KMS-11 (cell line): Measurements from ENCODE around the gene IMMP2L.

Experiments
- H2AFZ ChIP-seq: fragments of 200-600 bp; sonication (generic); 2 replicates; pipeline ENCODE4 v1.6.1; 2016; ENCODE audit warnings: antibody characterized with exemption, mixed run types, low read depth
- H3K27ac ChIP-seq: fragments of 200-600 bp; sonication (generic); 2 replicates; pipeline ENCODE4 v1.6.1; 2016; ENCODE audit warnings: mild to moderate bottlenecking, mixed run types
- H3K27me3 ChIP-seq: fragments of 200-600 bp; sonication (generic); 2 replicates; pipeline ENCODE4 v1.6.1; 2017; ENCODE audit warnings: mild to moderate bottlenecking, low read depth, mixed run types, moderate library complexity; ENCODE audit not compliant: insufficient read depth
- H3K36me3 ChIP-seq: fragments of 200-600 bp; sonication (generic); 2 replicates; pipeline ENCODE4 v1.6.1; 2017; ENCODE audit warnings: mild to moderate bottlenecking, mixed run types; ENCODE audit not compliant: insufficient read depth
- H3K4me1 ChIP-seq: fragments of 200-600 bp; sonication (generic); 2 replicates; pipeline ENCODE4 v1.6.1; 2016; ENCODE audit warnings: mild to moderate bottlenecking, low read depth, mixed run types; ENCODE audit not compliant: poor library complexity, severe bottlenecking
- H3K4me2 ChIP-seq: fragments of 200-600 bp; sonication (generic); 2 replicates; pipeline ENCODE4 v1.7.0; 2016; ENCODE audit warnings: mild to moderate bottlenecking, mixed run types
- H3K4me3 ChIP-seq: fragments of 200-600 bp; sonication (generic); IDR thresholded peaks from 2 replicates; pipeline ENCODE4 v1.6.1; 2017; ENCODE audit warnings: low read depth, low read length, mixed read lengths; ENCODE audit not compliant: insufficient read depth
- H3K79me2 ChIP-seq: fragments of 200-600 bp; sonication (generic); 2 replicates; pipeline ENCODE4 v1.6.1; 2016; ENCODE audit warnings: low read depth, mixed run types; ENCODE audit not compliant: insufficient read depth
- H3K9ac ChIP-seq: fragments of 200-600 bp; sonication (generic); 2 replicates; pipeline ENCODE4 v1.6.1; 2016; ENCODE audit warnings: mild to moderate bottlenecking, mixed run types
- H4K20me1 ChIP-seq: fragments of 200-600 bp; sonication (generic); 2 replicates; pipeline ENCODE4 v1.6.1; 2016; ENCODE audit warnings: mild to moderate bottlenecking, mixed run types; ENCODE audit not compliant: insufficient read depth
- TF ChIP-seq, protein P1 (sequence below): fragments of 200-600 bp; sonication (generic); conservative IDR thresholded peaks from 2 replicates; pipeline ENCODE4 v1.6.1; 2017; ENCODE audit warnings: low read depth, mild to moderate bottlenecking, antibody characterized with exemption, low read length, moderate library complexity, mixed read lengths

The IMMP2L gene

DNA sequence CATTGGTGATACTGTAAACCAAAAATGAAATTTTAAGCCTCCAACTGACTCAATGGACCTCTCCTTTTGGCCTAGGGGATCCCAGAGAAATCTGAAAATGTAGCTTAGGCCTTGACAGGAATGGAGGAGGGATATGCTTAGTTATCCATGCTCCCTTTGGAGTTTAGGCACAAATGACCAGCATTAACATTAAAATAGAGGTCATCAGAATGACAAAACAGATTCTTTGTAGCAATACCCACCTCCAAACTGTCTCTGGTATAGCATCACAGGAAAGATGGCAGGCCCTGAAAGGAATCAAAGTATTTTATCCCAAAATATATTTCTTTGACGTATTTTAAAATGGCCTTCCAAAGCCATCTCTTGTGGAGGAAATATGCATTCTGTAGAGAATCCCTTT is 510.5 kb downstream of the IMMP2L start:
- peaks cover 10% of the 10 kb centered on the region for H3K4me1 ChIP-seq
- no peak overlapping the region for H3K4me2 ChIP-seq
- no peaks in the 10 kb centered on the region for H3K36me3 ChIP-seq
- no peak overlapping the region for H3K9ac ChIP-seq
- TF ChIP-seq, protein P1, sequence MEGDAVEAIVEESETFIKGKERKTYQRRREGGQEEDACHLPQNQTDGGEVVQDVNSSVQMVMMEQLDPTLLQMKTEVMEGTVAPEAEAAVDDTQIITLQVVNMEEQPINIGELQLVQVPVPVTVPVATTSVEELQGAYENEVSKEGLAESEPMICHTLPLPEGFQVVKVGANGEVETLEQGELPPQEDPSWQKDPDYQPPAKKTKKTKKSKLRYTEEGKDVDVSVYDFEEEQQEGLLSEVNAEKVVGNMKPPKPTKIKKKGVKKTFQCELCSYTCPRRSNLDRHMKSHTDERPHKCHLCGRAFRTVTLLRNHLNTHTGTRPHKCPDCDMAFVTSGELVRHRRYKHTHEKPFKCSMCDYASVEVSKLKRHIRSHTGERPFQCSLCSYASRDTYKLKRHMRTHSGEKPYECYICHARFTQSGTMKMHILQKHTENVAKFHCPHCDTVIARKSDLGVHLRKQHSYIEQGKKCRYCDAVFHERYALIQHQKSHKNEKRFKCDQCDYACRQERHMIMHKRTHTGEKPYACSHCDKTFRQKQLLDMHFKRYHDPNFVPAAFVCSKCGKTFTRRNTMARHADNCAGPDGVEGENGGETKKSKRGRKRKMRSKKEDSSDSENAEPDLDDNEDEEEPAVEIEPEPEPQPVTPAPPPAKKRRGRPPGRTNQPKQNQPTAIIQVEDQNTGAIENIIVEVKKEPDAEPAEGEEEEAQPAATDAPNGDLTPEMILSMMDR = no peak
- H3K27ac ChIP-seq = no peak overlapping the region
- H4K20me1 ChIP-seq = no peaks in the 10 kb centered on the region
- H3K79me2 ChIP-seq = no peaks in the 10 kb centered on the region
- no peak overlapping the region for H3K4me3 ChIP-seq
- no peaks in the 10 kb centered on the region for H3K27me3 ChIP-seq
- H2AFZ ChIP-seq = no peak overlapping the region

DNA sequence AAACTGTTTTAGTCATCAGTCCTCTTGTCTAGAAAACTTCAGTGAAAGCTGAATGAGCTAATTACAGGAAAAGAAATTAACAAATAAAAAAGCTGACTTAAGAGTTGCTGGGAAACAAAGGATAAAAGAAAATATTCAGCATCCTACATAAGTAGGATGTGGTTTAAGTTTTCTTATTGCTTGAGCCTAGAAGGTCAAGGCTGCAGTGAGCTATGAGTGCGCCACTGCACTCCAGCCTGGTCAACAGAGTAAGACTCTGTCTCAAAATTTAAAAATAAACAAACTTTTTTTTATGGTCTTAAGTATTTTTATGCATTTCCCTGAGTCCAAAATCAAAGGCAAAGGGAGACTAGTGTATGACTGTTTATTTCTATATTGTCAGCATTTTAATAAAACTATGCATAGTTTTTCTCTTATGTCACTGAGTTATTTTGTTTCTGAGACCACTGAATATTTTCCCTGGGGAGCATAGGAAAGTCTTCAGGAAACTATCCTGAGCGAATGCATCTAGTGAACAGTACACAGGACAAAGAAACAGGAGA is 511.3 kb downstream of the IMMP2L start:
- Histone ChIP-seq H3K9ac (no peak overlapping the region), H3K79me2 (no peaks in the 10 kb centered on the region), H3K27ac (no peak overlapping the region), H4K20me1 (no peaks in the 10 kb centered on the region), H3K36me3 (no peaks in the 10 kb centered on the region), H3K27me3 (no peaks in the 10 kb centered on the region), H3K4me2 (no peak overlapping the region), H2AFZ (no peak overlapping the region), H3K4me3 (no peak overlapping the region), H3K4me1 (peaks cover 10% of the 10 kb centered on the region)
- TF ChIP-seq, protein P1 = no peak

DNA sequence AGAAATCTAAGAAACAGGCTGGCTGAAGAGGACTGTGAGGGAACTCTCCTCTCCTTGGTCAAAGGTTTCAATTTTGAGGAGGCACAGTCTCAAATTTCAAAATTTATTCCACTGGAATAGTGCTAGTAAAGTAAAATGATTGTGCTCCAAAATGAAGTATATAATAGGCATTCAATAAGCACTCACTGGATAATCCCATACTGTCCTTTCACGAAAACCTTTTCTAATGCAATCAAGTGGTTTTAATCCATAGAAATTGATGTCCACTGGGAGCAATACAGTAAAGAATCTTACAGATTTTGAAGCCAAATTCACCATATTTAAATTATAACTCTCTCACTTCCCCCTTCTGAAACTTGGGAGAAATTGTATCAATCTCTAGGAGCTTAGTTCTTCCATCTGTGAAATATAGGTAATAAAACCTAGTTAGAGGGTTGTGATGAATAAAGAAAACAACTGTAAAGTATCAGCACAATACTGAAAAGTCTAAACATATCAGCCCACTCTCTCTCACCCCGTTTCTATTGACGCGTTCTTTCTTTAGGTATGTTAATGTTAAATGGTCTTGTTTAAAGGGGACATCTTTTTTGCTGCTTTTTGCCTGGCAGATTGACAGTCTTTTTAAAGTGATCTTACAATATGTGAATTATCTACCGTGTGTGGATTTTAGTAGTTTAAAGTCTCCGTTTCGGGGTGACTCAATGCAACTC is 512.2 kb downstream of the IMMP2L start:
- H3K9ac ChIP-seq = no peak overlapping the region
- H3K36me3 ChIP-seq = no peaks in the 10 kb centered on the region
- H3K4me2 ChIP-seq = no peak overlapping the region
- H3K27ac ChIP-seq = no peak overlapping the region
- H2AFZ ChIP-seq = no peak overlapping the region
- TF ChIP-seq, protein P1 = no peak
- H3K79me2 ChIP-seq = no peaks in the 10 kb centered on the region
- H3K4me1 ChIP-seq = peaks cover 10% of the 10 kb centered on the region
- H3K4me3 ChIP-seq = no peak overlapping the region
- H4K20me1 ChIP-seq = no peaks in the 10 kb centered on the region
- no peaks in the 10 kb centered on the region for H3K27me3 ChIP-seq

DNA sequence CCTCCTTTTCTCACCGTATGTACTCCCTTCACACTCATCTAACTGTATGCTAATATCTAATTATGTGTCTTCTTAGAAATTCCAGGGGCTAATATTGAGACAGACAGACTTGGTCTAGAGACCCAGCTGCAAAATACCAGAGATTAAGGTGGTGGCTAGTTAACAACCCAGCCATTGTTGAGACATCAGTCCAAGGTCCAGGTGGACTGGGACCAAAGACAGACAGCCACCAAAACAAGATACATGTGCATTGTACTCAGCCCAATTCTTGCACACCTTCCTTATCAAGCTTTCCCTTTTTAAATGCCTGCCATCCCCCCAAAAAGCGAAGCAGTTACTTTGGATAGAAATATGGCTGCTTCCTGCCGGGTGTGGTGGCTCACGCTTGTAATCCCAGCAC is 514.7 kb downstream of the IMMP2L start:
- no peak overlapping the region for H3K9ac ChIP-seq
- H3K27me3 ChIP-seq = no peaks in the 10 kb centered on the region
- no peaks in the 10 kb centered on the region for H4K20me1 ChIP-seq
- H3K4me3 ChIP-seq = no peak overlapping the region
- no peaks in the 10 kb centered on the region for H3K36me3 ChIP-seq
- H2AFZ ChIP-seq = no peak overlapping the region
- H3K4me1 ChIP-seq = peaks cover 4% of the 10 kb centered on the region
- no peak overlapping the region for H3K4me2 ChIP-seq
- no peak overlapping the region for H3K27ac ChIP-seq
- TF ChIP-seq, protein P1 = no peak
- no peaks in the 10 kb centered on the region for H3K79me2 ChIP-seq
